NCI-H2171 (cell line): Measurements from ENCODE around the gene RRP12.
"Not testable (repeated sequence)": the region's sequence is repeated elsewhere in the genome, so short reads cannot be mapped to it uniquely, and the experiment has no call there.

Source experiments
- DNase-seq: peaks from one replicate; lab custom pipeline; 2025; lab: John Stamatoyannopoulos, UW

RRP12 gene, protein sequence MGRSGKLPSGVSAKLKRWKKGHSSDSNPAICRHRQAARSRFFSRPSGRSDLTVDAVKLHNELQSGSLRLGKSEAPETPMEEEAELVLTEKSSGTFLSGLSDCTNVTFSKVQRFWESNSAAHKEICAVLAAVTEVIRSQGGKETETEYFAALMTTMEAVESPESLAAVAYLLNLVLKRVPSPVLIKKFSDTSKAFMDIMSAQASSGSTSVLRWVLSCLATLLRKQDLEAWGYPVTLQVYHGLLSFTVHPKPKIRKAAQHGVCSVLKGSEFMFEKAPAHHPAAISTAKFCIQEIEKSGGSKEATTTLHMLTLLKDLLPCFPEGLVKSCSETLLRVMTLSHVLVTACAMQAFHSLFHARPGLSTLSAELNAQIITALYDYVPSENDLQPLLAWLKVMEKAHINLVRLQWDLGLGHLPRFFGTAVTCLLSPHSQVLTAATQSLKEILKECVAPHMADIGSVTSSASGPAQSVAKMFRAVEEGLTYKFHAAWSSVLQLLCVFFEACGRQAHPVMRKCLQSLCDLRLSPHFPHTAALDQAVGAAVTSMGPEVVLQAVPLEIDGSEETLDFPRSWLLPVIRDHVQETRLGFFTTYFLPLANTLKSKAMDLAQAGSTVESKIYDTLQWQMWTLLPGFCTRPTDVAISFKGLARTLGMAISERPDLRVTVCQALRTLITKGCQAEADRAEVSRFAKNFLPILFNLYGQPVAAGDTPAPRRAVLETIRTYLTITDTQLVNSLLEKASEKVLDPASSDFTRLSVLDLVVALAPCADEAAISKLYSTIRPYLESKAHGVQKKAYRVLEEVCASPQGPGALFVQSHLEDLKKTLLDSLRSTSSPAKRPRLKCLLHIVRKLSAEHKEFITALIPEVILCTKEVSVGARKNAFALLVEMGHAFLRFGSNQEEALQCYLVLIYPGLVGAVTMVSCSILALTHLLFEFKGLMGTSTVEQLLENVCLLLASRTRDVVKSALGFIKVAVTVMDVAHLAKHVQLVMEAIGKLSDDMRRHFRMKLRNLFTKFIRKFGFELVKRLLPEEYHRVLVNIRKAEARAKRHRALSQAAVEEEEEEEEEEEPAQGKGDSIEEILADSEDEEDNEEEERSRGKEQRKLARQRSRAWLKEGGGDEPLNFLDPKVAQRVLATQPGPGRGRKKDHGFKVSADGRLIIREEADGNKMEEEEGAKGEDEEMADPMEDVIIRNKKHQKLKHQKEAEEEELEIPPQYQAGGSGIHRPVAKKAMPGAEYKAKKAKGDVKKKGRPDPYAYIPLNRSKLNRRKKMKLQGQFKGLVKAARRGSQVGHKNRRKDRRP (N-terminal part only)

DNA sequence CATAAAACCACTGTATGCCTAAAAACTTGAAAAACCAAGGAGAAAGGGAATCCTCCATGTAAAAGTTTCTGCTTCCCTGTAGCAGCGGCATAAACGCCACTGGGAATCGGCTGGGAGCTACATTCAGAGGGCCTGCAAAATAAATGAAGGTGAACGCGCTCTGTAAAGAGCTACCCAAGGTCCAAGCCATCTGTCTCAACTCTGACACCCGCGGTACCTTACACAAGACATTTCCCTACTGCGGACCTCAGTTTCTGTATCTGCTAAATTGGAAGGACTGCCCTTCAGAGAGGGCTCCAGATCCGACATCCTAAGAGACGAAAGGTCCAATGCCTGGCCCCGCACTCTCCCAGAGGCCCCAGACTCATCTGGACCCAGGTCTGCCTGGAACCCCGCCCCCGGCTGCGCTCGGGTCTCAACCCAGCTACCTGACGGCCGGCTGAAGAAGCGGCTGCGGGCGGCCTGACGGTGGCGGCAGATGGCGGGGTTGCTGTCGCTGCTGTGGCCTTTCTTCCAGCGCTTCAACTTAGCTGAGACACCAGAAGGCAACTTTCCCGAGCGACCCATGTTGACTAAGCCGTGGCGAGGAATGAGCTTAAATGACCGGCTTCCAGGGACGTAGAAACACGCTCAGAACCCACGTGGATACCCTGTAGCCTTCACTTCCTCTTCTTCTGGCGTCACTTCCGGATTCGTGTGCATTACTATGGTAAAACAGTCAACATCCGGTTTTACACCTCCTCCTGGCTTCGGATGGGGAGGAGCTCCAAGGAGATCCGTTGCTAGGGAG is at the start of gene RRP12:
Gene RRP12, minus strand, starts transcription at position 676 of the 790 bp plus-strand sequence. Its CDS starts 109 bp downstream, at position 567.
- DNase-seq: peak; percentile 89

DNA sequence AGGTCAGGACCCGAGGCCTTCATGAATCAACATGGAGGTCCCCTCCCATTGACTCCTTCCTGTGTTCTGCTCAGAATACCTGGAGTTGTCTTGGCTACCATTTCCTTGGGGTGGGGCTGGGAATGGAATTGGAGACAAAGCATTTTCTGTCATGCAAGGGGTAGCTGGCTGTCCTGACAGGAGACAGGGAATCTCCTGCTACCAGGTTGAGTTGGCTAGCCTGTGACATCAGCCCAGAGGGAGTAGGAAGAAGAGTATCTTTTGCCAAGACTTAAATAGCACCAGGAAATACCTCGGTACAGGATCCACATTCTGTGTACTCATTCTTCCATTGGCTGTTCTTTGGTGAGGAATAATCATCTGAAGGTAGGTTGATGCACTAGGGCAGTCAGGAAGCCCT is 49.7 kb upstream of the RRP12 start:
- DNase-seq: no peak

DNA sequence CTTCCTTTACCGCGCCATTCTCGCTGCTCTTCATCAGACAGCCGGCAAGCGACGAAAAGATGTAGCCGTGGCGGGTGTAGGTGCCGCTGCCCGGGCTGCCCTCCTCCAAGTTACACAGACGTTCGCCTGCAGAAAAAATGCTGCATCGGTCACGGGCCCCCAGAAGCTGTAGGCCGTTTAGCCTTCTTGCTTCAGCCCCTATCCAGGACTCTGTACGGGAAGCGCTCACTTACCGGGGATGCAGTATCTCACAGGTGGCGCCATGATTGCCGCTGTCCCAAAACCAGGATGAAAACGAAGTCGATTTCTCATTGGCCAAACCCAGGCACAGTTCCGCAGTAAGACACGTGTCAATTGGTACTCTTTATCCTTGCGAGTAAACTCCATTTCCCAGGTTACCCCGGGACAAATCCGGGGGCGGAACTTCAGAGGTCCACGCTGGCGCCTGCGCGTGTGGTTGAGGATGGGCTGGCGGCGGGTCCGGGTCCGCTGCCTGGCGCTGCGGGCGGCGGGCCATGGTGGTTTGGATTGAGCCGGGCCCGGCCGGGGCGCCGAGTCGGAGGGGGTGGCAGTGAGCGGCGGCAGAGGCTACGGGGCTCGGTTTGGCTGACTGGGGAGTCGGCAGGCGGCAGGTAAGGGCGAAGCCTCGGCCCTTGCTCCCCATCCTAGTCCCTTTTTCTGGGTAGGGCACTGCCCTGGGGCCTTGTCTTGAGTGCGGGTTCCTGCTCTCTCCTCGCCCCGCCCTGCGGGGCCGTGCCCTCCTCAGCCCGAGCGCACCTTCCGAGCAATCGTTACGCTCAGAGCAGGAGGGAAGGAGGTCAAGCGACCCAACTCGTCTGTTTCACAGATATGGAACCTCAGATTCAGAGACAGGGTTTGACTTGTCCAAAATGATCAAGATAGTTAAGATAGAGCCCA is 44.8 kb upstream of the RRP12 start, which contains the start of the genes EXOSC1 and ZDHHC16:
Gene EXOSC1, minus strand, starts transcription at position 285 of the 918 bp plus-strand sequence. Its CDS starts 21 bp downstream, at position 264.
Gene ZDHHC16, plus strand, starts transcription at position 454 of the 918 bp plus-strand sequence. CDS start 5,501 bp downstream, outside the sequence.
- peak; percentile 80 for DNase-seq

DNA sequence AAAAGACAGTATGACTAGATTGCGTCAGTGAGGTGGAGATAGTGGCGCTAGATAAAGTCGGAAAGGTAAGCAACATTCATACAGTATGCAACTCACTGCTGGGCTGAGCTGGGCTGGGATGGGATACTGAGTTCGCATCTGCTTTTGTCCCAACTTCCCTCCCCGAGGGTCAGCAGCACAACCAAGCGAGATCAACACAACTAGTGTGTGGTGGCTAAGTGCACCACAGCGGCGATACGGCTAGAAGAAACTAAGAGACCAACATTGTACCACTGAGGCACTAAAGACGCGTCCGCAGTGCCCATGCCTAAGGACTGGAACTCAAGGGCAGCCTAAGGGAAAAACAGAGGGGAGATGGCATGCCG is 44.2 kb upstream of the RRP12 start:
- DNase-seq: no peak

DNA sequence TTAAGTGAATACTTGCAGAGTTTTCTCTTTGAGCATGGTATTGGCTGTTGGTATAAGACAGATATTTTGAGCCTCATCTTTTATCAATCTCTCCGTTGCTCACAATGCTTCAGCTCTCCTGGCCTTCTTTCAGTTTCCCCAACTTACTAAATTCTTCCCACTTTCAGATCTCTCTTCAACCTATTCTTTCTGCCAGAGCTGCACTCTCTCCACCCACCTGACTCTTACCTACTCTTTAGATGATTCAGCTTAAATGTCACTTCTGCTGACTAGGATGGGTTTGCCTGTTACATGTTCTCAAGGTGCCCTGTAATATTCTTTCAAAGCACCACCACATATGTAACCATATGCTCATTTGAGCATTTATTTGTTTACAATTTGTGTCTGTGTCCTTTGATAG is 43.1 kb upstream of the RRP12 start:
- no peak for DNase-seq

DNA sequence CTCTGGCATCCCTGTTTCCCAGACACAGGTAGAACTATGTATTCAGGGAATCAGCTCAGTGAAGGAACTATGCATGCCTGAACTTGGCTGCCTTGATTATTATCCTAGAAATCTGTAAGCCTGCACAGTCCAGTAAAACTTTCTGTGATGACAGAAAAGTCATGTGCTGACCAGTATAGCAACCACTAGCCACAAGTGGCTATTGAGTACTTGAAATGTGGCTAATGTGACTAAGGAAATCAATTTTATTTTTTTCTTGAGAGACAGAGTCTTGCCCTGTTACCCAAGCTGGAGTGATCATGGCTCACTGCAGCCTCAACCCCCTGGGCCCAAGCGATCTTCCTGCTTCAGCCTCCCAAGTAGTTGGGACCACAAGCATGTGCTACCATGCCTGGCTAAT is 41.1 kb upstream of the RRP12 start:
- DNase-seq: no peak

DNA sequence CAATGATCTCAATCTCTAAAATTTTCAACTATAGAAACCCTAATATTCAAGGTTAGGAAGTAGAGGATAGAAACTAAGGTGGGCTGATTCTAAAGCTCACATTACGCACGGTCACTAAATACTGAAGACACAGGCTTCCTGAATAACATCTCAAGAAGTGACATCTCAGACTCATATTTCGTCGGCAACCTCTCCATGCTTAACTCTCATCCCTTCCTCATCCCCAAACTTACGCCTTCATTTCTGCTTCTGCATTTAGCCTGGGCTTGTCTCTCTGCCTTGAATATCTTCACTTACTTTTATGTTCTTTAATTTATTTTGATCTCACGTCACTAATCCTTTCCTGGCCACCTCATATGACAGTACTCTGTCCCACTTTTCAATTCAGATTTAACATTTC is 34.1 kb upstream of the RRP12 start:
- no peak for DNase-seq

DNA sequence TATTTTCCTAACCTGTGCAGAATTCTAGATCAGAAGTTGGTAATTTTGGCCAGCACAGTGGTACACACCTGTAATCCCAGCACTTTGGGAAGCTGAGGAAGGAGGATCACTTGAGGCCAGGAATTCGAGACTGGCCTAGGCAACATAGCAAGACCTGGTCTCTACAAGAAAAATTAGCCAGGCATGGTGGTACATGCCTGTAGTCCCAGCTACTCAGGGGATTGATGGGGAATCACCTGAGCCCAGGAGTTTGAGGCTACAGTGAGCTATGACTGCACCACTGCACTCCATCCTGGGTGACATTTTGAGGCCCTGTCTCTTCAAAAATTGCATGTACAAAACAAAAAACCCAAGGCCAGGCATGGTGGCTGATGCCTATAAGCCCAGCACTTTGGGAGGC is 33.4 kb upstream of the RRP12 start:
- DNase-seq: no peak

DNA sequence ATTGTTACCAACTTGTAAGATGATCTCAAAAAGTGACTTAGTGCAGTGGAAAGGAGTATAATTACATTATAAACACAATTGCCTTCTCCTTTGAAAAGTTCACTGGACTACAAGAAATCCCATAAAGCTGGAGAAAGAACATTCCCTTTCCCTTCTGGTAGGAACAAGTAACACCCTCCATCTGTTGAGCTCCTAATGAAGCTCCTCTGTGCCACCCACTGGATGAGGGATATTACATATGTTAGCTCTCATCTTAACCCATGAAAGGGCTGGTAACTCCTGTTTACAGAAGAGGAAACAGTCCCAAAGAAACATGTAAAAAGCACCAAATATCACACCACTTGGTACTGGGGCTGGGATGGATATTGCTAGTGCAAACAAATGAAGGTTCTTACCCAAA is 32.9 kb upstream of the RRP12 start:
- no peak for DNase-seq

DNA sequence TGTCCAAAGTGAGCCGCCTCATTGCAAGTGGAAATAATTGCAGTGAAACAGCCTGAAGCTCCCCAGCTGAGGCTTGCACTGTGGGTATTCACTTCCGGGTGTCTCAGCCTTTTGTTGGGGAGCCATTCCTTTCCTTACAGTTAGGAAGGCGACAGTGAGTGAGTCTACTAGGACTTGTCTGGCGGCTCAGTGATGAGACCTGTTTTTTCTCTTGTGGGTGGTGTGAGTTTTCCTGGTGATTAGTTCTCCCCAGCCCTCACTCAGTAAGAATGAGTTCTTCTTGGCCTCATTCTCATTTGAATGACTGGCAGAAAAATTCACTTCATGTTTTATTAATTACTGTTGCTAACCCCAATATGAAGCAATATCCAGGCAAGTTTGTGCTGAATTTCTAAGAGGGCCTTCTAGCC is 27.4 kb upstream of the RRP12 start:
- DNase-seq: no peak

DNA sequence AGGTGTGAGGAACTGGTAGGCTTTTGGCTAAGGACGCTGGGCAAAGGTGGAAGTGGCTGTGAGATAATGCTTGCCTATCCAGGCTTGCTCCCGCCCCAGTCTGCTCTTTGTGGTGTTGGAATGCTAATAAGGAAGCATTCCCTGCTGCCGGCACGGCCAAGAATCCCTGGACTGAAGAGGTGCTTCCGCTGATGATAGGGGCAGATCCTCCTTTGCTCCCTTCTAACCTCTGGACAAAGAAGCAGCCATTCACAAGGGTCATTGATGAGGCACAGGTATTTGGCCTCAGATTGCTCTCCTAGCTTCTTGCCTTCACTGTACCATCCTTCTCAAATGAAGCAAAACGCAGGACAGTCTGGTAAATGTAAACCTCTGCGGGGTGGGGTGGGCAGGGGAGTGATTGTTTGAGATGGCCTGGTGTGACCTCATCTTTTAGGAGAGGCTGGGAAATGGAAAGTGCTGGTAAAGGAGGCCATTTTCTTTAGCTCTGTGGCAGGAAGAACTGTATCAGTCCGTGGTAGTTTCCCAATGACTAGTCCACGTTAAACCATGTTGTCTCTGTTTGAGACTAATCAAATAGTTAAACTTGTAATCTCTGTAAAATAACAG is 26.5 kb upstream of the RRP12 start:
- no peak for DNase-seq

DNA sequence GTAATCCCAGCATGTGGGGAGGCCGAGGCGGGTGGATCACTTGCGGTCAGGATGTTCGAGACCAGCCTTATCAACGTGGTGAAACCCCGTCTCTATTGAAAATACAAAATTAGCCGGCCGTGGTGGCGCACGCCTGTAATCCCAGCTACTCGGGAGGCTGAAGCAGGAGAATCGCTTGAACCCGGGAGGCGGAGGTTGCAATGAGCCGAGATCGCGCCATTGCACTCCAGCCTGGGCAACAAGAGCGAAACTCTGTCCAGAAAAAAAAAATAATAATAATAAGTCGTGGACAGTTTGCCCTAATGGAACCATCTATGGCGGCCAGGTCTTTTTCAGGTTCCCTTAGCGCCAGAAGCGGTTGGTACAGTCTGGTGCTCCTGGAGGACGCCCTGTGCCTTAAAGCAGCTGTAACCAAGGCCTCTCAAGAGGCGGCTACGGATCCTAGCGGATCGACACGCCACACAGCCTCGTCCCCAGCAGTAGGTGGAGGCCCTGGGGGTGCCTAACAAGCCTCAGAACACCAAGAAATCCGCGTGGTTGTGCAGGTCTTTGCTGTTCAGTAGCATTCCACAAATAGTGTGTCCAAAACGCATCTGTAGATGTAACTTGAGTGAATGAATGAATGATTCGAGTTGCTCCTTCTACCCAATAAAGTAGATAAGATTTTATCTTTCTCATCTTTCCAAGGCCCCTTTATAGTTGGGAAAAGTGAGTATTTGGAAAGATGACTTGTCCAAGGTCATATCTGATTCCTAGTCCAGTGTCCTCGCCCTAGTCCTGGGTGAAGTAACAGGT is 25.8 kb upstream of the RRP12 start:
- DNase-seq: no peak

DNA sequence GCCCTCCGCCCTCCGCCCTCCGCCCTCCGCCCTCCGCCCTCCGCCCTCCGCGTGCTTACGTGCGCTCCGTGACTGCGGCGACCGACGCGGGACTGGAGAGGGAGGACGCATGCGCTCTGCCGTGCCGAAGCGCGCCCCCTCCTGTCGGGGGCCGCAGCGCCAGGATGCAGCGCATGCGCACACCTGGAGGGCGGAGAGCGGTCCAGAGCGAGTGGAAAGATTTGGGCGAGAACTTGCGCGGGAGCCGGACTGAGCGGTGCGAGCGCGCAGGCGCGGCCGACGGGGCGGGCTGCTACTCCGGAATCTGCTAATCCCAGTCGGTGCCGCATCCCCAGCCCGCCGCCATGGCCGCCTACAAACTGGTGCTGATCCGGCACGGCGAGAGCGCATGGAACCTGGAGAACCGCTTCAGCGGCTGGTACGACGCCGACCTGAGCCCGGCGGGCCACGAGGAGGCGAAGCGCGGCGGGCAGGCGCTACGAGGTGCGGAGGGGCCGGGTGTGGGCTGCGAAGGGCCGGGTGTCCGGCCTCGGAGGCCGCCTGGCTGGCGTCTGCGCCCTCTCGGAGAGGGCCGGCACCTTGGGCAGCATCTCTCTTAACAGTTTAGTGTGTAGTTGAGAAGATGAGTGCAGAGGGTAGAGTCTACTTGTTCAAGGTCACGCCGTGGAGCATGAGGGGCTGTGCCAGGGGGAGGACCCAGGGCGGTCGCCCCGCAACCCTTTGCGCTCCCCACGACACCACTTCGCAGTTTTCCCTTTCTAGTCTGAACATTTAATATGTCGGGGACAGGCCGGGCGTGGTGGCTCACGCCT is 25.0 kb upstream of the RRP12 start, which contains the start of gene PGAM1:
Gene PGAM1, plus strand, starts transcription at position 228 of the 812 bp plus-strand sequence. Its CDS starts 117 bp downstream, at position 345.
- DNase-seq: peak; percentile 65

DNA sequence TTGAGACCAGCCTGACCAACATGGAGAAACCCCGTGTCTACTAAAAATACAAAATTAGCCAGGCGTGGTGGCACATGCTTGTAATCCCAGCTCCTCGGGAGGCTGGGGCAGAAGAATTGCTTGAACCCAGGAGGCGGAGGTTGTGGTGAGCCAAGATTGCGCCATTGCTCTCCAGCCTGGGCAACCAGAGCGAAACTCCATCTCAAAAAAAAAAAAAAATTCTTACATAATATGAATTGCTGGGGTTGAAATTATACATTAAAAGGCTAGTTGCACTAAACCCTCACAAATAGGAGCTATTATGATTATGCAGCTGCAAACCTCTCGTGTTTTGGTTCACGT is 22.6 kb upstream of the RRP12 start:
- DNase-seq: not testable (repeated sequence)

DNA sequence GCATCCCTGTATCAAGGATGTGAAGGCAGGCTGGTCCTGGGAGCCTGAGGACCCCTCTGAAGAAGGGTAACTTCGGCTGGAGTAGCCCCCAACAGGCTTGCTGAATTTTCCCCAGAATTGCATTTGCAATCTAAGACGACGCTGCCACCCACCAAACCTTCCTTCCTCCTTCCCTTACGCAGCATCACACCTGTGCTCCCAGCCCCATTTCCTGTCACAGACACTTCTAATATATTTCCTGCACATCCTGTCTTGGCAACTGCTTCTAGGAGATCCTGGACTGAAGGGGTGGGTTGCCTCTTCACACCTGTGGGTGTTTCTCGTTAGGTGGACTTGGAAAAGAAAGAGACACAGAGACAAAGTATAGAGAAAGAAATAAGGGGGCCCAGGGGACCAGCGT is 15.4 kb upstream of the RRP12 start:
- no peak for DNase-seq

DNA sequence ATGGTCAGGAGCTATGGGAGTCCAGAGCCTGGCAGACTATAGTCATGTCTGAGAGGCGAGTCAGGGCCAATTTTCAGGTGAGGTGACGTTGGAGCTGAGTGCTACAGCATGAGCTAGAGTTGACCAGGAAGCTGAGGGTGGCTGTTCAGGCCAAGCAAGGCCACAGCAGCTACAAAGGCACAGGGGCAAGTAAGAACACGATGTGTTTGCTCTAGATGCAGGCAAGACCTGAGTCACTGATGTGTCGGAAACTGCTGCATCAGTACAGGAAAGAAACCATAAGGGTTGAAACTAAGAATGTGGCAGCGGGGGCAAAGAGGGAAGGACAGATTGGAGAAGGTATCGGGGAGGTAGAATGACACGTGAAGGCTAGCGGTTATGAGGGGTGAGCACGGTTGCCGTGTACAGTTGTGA is 11.8 kb upstream of the RRP12 start:
- no peak for DNase-seq

DNA sequence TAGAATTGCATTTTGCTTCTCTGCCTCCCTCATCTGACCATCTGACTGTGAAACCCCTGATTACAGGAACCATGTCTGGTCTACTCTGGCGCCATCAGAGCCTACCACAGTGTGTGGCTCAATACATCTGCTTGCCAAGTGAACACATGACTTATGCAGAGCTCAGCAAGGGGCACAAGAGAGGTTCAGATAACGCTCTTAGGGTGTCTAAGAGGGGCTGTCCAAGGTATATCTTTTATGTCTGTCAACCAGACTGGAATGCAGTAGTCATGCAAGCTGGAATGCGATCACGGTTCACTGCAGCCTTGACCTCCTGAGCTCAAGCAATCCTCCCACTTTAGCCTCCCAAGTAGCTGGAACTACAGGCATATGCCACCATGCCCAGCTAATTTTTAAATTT is 10.3 kb upstream of the RRP12 start:
- no peak for DNase-seq

DNA sequence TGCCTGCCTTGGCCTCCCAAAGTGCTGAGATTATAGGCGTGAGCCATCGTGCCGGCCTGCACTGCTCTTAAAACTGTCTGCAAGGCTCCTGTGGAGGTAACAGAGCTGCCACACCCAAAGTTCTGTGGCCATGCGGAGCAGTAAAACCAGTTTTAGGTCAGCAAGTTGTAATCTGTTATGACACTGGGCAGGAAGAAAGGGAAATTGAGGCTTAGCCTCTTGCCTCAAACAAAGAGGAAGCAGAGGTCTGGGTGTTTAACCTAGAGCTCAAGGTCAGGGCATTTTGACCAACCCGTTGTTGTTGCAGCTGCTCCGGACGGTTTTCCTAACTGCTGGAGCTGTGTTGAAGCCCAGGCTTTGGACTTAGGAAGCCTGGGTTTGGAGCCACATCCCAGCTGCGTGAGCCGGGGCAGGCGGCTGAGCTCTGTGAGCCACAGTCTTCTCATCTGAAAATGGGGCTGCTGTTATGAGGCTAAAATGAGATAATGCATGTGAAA is 7.4 kb upstream of the RRP12 start:
- no peak for DNase-seq
